GM04503 (cell line): ENCODE results near the gene NLRX1.
"Not testable (repeated sequence)": the region's sequence is repeated elsewhere in the genome, so short reads cannot be mapped to it uniquely, and the experiment has no call there.

Experiments
- DNase-seq: peaks from one replicate; pipeline ENCODE4 v3.0.0-alpha.2; 2012; ENCODE audit warnings: low read depth

The NLRX1 gene

DNA sequence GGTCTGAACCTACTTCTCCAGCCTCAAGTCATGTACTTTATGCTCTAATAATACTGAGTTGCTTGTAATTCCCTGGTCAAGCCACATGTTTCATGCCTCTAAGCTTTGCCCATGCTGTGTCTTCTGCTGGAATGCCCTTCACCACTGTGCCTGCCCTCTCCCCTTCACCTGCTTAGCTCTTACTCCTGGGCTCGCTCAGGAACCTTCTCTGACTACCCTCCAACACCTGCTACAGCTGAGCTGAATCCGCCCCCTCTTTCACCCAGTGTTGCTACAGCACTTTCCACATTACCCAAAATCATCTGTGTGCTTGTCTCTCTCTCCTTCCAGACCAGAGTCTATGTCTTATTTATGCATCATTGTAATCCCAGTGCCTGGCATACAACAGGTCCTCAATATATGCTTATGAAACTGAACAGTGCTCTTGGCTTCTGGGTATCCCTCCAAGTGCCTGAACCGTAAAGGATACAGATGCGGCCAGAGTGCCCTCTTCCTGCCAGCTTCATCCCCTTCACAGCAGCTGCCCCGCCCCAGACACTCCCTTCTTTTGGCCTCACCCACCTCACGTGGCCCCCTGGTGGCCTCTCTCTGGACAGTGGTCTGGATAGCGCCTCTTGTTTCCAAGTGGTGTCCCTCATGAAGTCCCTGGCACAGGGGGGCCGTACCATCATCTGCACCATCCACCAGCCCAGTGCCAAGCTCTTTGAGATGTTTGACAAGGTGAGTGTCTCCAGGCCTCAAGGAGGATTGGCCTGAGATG, 12.6 kb upstream of the NLRX1 start:
- DNase-seq: no peak

DNA sequence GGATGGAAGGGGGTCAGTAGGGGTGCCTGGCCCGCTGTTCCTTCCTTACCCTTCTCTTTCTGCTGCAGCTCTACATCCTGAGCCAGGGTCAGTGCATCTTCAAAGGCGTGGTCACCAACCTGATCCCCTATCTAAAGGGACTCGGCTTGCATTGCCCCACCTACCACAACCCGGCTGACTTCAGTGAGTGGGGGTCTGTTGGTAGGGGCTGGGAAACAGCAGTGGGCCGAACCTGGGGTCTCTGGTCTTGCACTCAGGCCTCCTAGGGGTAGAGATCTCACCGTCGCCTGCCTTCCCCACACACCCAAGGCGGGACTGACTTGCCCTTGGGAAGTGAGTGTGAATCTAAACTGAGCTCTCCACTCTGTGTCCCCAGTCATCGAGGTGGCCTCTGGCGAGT, 12.0 kb upstream of the NLRX1 start:
- DNase-seq: no peak

DNA sequence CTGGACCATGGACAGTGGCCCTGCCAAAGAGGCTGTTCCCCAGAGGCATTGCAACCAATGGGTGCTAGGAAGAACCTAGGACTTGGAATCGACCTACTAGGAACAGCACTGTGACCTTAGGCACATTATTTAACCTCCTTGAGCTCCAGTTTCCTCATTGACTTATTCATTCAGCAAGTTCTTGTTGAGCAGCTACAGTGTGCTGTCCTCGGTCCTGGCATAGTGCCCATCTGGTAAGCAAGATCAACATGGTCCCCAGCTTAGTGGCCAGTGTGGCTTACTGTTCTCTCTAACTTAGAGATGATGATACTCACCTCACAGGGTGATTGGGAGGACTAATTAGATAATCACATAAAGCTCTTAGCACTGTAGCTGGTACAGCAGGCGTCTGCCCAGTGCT, 11.5 kb upstream of the NLRX1 start:
- no peak for DNase-seq

DNA sequence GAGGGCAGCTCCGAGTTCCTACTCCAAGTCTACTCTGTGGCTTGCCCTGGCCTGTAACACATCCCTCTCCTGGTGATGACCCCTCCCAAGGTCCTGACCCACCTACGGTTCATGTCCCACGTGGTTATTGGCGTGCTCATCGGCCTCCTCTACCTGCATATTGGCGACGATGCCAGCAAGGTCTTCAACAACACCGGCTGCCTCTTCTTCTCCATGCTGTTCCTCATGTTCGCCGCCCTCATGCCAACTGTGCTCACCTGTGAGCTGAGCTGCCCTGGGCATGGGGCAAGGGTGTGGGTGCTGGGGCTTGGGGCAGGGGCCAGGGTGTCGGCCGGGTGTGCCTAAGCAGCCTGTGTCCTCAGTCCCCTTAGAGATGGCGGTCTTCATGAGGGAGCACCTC, 10.1 kb upstream of the NLRX1 start:
- no peak for DNase-seq

DNA sequence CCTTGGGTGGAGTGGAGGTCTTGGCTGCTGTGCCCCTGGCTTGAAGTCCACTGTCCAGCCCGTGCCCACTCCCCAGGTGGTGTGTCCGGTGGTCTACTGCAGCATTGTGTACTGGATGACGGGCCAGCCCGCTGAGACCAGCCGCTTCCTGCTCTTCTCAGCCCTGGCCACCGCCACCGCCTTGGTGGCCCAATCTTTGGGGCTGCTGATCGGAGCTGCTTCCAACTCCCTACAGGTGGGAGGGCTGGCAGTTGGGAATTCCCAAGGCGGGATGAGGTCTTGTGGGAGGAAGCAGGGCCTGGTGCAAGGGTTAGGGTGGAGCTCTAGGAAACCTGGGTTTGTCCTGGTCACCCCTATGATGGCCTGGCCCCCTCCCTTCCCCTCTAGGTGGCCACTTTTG, 8.4 kb upstream of the NLRX1 start:
- no peak for DNase-seq

DNA sequence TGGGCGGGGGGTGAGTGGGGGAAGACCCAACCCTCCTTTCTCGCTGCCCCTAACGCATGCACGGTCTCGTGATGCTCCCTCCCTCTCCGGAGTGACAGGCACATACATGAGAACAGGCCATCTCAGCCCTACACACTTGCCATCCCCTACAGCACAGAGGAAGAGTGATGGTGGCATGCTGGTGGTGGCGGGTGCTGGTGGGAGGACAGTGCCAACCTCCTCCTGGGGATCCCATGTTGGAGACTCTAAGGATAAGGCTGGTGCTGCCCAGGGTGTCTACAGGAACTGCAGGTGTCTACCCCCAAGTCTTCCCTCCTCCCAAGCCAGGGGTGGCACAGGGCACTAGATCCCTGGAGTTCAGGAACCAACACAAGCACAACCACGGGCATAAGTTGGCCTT, 6.7 kb upstream of the NLRX1 start:
- DNase-seq: no peak

DNA sequence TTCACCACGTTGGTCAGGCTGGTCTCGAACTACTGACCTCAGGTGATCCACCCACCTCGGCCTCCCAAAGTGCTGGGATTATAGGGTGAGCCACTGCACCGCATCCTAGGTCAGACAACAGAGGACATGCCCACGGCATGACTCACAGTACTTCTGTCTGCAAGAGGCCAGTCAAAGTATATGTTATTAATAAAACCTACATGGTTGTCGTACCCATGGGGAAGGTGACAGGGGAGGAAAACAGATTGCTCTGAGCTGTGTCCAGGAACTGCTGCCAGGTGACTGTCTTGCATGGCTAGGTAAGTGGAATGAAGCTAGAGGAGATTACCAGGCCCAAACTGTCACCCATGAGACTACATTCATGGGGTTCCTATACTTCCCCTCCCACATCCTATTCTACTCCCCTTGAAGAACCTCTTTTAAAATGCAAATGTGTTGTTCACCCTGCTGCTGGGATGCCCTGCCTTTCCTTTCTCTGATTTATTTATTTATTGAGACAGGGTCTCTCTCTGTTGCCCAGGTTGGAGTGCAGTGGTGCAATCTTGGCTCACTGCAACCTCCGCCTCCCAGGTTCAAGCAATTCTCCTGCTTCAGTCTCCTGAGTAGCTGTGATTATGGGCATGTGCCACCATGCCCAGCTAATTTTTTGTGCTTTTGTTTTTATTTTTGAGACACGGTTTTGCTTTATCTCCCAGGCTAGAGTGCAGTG, 2.0 kb upstream of the NLRX1 start:
- DNase-seq: peak; percentile 10

DNA sequence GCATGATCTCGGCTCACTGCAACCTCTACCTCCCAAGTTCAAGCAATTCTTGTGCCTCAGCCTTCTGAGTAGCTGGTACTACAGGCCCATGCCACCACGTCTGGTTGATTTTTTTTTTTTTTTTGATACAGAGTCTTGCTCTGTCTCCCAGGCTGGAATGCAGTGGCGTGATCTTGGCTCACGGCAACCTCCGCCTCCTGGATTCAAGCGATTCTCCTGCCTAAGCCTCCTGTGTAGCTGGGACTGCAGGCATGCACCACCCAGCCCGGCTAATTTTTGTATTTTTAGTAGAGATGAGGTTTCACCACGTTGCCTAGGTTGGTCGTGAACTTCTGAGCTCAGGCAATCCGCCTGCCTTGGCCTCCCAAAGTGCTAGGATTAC, 1.5 kb upstream of the NLRX1 start:
- DNase-seq: not testable (repeated sequence)

DNA sequence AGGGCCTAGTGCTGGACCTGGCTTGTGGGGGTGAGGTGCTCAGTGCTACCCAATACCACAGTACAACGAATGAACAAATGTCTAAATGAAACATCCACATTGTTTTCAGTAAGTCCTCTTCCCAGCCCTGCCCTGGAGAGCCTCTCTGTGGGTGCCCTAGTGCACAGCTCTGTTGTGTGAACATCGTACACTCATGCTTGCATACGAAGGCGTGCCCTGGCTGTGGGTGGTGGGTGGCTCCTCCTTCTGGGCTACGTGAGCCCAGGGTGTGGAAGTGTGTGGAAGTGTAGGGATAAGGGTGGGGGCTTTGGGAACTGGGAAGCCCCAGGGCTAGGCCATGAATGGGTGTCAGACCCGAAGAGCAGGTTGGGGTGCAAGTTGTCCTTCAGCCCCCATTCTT, 592 bp upstream of the NLRX1 start:
- no peak for DNase-seq

DNA sequence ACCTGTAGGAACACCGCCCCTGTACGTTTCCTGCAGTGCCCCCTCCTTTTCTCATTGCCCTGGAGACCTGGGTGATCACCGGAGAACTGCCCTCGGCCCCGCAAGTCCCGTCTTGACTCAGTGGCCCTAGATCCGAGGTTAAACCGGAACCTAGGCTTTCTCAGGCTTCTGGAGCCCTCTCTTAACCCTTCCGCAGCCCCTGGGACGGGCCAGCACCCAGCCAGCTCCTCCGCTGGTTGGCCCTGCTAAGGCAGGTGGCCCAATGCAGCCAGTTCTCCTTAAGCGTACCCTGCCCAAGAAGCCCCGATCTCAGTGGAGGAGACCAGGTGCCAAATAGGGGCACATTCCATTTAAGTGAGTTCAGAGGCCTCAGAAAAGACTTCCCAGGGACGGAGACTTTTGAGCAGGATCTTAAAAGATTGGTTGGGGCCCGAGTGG, 776 bp downstream of the NLRX1 start:
- peak; percentile 6 for DNase-seq

DNA sequence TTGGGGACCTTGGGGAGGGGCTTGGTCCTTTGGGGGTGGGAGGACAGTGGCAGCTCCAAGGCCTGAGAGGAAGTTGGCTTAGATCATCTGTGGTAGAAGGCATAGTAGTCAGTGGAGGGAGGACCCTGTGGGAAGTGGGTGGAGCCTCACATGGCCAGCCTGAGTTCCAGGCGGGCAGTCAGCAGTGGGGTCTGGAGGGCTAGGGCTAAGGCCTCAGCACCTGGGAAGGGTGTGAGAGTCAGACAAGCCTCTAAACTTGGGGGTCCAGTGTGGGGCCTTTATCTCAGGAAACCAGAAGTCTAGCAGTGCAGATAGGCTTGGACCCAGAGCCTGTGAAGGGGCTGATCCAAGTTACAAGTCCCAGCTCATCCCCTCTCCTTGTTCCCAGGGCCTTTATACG, 4.0 kb downstream of the NLRX1 start:
- DNase-seq: no peak

DNA sequence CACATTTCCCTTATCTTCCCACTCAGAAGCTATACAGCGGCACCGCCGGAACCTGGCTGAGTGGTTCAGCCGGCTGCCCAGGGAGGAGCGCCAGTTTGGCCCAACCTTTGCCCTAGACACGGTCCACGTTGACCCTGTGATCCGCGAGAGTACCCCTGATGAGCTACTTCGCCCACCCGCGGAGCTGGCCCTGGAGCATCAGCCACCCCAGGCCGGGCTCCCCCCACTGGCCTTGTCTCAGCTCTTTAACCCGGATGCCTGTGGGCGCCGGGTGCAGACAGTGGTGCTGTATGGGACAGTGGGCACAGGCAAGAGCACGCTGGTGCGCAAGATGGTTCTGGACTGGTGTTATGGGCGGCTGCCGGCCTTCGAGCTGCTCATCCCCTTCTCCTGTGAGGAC, 4.9 kb downstream of the NLRX1 start:
- no peak for DNase-seq

DNA sequence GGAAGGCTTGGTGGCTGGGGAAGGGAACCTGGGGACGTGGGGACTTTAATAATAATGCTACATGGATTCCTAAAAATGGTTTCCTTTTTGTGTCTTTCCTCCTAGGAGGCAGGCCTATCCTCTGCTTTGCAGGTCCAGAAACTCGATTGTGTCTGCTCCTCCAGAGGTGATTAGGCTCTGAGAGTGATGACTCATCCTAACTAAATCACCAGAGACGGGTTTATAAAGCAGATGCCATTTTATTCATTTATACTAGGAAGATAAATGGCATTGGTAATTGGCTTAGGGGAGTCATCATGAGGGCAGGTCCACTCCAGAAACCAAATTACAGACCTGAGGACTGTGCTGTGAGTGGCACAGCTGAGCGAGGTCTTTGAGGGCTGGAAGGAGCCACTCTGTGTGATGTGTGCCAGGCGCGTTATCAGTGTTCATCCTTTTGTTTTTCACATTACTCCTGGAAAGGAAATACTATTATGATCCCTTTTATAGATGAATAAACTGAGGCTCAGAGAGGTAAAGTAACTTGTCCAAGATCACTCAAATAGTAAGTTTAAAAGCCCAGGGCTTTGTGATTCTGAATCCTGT, 7.1 kb downstream of the NLRX1 start:
- DNase-seq: peak; percentile 12

DNA sequence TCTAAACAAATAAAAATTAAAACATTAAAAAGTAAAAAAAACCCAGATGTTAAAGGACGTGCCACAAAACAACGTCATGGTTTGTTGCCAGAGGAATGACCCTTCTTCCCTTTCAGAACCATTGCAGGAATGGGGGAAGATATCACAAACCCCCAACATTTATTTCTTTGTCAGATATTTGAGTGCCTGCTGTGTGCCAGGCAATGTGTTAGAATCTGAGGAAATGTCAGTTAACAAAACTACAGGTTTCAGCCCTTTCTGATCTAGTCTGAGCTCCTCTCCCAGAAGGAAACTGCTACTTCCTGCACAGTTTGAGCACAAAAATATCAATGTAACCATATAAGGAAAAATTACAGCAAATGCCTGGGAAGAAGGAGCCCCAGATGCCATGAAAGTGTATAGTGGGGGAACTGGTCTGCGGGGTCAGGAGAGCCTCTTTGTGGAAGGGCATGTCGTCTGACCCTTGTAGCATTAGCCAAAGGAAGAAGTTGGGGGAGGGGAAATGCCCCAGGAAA, 9.7 kb downstream of the NLRX1 start:
- DNase-seq: no peak

DNA sequence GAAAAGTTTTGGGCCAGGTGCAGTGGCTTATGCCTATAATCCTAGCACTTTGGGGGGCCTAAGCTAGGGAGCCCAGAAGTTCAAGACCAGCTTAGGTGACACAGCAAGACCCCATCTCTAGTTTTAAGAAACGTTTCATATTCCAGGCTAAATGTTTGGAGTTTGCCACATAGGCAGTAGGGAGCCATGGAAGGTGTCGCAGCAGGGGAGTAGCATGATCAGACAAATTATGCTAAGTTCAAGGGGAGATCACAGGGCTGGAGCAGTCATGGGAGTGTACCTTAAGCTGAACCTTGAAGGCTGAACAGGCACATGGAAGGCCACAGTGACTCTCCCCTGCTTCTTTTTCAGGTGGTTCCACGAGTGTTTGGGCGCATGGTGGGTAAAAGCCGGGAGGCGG, 10.8 kb downstream of the NLRX1 start:
- DNase-seq: no peak

DNA sequence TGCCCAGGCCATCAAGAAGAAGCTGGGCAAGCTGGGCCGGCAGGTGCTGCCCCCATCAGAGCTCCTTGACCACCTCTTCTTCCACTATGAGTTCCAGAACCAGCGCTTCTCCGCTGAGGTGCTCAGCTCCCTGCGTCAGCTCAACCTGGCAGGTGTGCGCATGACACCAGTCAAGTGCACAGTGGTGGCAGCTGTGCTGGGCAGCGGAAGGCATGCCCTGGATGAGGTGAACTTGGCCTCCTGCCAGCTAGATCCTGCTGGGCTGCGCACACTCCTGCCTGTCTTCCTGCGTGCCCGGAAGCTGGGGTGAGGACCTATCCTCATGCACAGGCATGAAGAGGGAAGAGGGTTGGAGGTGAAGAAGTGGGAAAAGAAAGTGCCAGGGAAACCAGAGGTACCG, 11.5 kb downstream of the NLRX1 start:
- DNase-seq: no peak

DNA sequence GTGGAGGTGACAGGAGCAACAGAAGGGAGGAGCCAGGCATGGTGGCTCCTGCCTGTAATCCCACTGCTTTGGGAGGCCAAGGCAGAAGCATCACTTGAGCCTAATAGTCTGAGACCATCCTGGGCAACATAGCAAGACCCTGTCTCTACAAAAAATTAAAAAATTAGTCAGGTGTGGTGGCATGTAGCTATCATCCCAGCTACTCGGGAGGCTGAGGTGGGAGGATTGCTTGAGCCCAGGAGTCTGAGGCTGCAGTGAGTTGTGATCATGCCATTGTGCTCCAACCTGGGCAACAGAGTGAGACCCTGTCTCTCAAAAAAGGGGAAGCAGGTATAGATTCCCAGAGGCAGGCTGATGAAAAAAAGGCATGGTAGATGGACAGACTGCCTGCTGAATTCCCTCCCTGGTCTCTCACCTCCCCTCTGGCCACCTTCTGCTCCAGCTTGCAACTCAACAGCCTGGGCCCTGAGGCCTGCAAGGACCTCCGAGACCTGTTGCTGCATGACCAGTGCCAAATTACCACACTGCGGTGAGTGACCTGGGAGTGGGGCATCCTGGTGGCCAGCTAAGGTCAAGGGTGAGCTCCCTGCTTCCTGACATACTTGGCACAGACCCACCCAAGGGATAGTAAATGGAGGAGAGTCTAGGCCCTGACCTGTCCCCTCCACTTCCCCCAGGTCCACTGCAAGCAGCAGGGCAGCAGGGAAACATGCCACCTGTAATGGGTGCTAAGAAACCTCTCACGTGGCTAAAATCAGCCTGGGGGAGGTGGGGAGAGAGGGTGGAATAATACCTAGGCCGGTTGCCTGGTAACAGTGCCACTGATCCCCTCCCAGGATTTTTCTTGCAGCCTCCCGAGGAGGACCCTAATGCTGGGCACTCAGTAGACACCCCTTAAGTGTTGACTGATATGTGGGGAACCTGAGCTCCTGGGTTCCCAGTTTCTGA, 12.5 kb downstream of the NLRX1 start:
- no peak for DNase-seq

DNA sequence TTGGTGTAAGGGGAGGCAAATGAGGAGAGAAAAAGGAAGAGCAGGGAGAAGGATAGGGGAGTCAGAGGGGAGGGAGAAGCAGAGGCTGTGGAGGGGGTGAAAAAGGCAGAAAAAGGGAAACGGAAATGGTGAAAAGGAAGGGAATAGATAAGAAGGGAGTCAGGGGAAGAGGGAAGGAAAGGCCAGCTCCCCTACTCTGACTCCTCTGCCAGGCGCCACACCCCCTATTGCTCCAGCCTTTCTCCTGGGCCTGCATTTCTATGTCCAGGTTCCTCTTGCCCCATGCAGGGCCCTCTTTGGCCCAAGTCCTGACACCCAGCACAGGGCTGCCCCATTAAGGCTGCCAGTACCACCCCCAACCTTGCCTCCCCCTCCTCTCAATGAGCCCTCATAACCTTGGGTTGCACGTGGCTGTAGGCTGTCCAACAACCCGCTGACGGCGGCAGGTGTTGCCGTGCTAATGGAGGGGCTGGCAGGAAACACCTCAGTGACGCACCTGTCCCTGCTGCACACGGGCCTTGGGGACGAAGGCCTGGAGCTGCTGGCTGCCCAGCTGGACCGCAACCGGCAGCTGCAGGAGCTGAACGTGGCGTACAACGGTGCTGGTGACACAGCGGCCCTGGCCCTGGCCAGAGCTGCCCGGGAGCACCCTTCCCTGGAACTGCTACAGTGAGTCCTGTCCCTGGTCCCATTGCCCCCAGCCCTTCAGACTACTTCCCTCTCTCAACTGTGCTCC, 13.3 kb downstream of the NLRX1 start:
- DNase-seq: no peak

DNA sequence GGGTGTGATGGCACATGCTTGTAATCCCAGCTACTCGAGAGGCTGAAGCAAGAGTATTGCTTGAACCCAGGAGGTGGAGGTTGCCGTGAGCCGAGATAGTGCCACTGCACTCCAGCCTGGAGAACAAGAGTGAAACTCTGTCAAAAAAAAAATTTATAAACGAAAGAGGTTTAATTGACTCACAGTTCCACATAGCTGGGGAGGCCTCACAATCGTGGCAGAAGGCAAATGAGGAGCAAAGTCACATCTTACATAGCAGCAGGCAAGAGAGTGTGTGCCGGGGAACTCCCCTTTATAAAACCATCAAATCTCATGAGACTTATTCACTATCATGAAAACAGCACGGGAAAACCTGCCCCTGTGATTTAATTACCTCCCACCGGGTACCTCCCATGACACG, 15.9 kb downstream of the NLRX1 start:
- not testable (repeated sequence) for DNase-seq

DNA sequence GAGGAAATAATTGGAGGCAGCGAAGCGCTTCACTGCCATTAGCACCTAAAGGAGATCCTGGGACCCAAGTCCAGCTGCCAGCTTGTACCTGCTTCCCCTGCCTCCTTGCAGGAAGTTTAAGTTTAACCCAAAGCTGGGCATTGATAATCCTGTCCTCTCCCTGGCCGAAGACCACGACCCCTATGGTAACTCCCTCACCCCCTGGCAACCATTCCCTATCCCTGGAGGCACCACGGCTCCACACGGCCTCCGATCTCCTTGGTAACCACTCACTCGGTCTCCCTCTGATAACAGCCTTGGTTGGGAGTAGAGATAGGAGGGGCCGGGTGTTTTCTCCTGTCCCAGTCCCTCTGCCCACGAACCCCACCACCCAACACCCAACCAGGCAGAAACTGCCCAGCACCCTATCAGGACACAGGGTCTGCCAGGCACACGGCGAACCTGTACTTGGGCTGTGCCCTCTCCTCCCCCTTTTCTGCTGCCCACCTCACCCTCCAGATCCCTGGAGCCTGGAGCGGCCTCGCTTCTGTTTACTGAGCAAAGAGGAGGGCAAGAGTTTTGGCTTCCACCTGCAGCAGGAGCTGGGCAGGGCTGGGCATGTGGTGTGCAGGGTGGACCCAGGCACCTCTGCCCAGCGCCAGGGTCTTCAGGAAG, 17.6 kb downstream of the NLRX1 start:
- DNase-seq: no peak
